Fibroblast of upper back skin (primary cell): Measurements from ENCODE around the gene GRPR.
A peak's percentile ranks its signal among the peaks of the same experiment; 100 is the strongest.

Experiments
- DNase-seq: peaks from one replicate; pipeline ENCODE4 v3.0.0-alpha.2; 2013

The GRPR gene

GRCh38 chrX:16123222-16123786 is at the start of gene GRPR:
GRPR (plus strand) TSS chrX:16123565; CDS start chrX:16123954, 389 bp downstream.
- peak; percentile 89 for DNase-seq

- no peak for DNase-seq
Measured at GRCh38 chrX:16075087-16075486, 48.3 kb upstream of the GRPR start.

- DNase-seq = no peak
Measured at GRCh38 chrX:16076834-16077233, 46.5 kb upstream of the GRPR start.

- DNase-seq = no peak
Measured at GRCh38 chrX:16077811-16078210, 45.6 kb upstream of the GRPR start.

- DNase-seq = no peak
Measured at GRCh38 chrX:16081357-16081756, 42.0 kb upstream of the GRPR start.

- no peak for DNase-seq
Measured at GRCh38 chrX:16082470-16083085, 40.8 kb upstream of the GRPR start.

GRCh38 chrX:16087076-16087475 is 36.3 kb upstream of the GRPR start:
- no peak for DNase-seq

GRCh38 chrX:16089086-16089485 is 34.3 kb upstream of the GRPR start:
- DNase-seq = no peak

- DNase-seq = no peak
Measured at GRCh38 chrX:16096141-16096540, 27.2 kb upstream of the GRPR start.

GRCh38 chrX:16100673-16101072 is 22.7 kb upstream of the GRPR start:
- DNase-seq = no peak

- DNase-seq = no peak
Measured at GRCh38 chrX:16101581-16101980, 21.8 kb upstream of the GRPR start.

GRCh38 chrX:16103625-16104024 is 19.7 kb upstream of the GRPR start:
- no peak for DNase-seq

GRCh38 chrX:16112428-16112827 is 10.9 kb upstream of the GRPR start:
- peak; percentile 11 for DNase-seq

- DNase-seq = no peak
Measured at GRCh38 chrX:16113978-16114565, 9.3 kb upstream of the GRPR start.

- DNase-seq = peak; percentile 98
Measured at GRCh38 chrX:16114611-16115010, 8.8 kb upstream of the GRPR start.

GRCh38 chrX:16119353-16120220 is 3.8 kb upstream of the GRPR start:
- no peak for DNase-seq

- no peak for DNase-seq
Measured at GRCh38 chrX:16120431-16120830, 2.9 kb upstream of the GRPR start.

GRCh38 chrX:16124201-16124600 is 836 bp downstream of the GRPR start:
- no peak for DNase-seq

- no peak for DNase-seq
Measured at GRCh38 chrX:16125520-16126149, 2.3 kb downstream of the GRPR start.

- no peak for DNase-seq
Measured at GRCh38 chrX:16130707-16131106, 7.3 kb downstream of the GRPR start.

- DNase-seq = no peak
Measured at GRCh38 chrX:16134936-16135335, 11.6 kb downstream of the GRPR start.

GRCh38 chrX:16136080-16136479 is 12.7 kb downstream of the GRPR start:
- DNase-seq = peak; percentile 12

- DNase-seq = no peak
Measured at GRCh38 chrX:16137416-16138107, 14.2 kb downstream of the GRPR start.
